ENCODE data around the gene IRS2. TPM values are rescaled to one million over a fixed set of nuclear protein-coding genes. Genes with fewer than 3 reads are reported as not detected.

Gene IRS2
- total RNA-seq, 3 donors from 2014 or later = 25.8 to 38.2 (median 29.5) TPM

DNA sequence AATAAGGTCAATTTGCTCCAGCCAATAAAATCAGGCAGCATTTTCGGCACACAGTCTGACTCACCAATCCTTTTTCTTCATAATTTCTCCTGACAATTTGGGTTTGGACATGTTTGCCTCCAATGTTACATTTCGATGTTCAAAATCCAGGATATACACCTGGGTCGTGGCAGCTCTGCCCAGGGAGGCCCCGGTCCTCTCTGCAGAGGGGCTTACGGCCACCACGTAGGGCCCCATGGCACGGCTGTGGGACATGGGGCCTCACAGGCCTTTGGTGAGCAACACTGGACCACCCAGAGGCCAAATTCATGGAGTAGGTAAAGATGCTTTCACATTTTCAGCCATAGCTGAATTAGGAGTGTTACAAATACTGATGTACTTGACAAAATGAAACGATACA is 25.4 kb downstream of the IRS2 start:
- H3K4me1 ChIP-seq = no peaks in the 10 kb centered on the region

DNA sequence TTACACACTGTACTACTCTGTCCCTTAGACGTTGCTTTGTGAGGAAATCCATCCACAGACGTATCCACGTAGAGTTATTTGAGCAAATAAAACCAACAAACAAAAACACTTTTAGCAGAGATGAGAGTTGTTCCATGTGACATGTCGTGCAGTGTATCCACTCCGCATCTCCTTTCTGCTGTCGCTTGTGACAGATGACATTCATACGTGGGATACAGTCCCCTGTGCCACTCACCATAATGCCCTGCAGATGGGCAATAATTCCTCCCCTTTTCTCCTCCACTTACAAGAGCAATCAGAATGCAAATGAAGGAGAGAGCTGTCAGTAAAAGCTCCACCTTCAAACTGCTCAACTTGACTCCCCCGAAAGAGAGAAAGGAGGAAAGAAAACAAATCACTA is 26.0 kb downstream of the IRS2 start:
- no peaks in the 10 kb centered on the region for H3K36me3 ChIP-seq

More for the DNA sequence above, 25.4 kb downstream of the IRS2 start:
- intact Hi-C loops (cut with DNase I; ENCODE audit: low total_unique reads) = no loop called here
- H3K4me3 ChIP-seq = no peak overlapping the region
- H3K36me3 ChIP-seq = no peaks in the 10 kb centered on the region
- no peaks in the 10 kb centered on the region for H3K27me3 ChIP-seq
- TF ChIP-seq POLR2AphosphoS5 (IDR thresholded peaks at IDR 0.05) = no peak
- no peak for DNase-seq (ENCODE audit: low spot score in 2 of 2)
- H3K9me3 ChIP-seq = peaks cover 0 to 6% of the 10 kb centered on the region in 2 donors
- peak overlapping the region in 1 of 2 donors; percentile 3 for H3K27ac ChIP-seq

DNA sequence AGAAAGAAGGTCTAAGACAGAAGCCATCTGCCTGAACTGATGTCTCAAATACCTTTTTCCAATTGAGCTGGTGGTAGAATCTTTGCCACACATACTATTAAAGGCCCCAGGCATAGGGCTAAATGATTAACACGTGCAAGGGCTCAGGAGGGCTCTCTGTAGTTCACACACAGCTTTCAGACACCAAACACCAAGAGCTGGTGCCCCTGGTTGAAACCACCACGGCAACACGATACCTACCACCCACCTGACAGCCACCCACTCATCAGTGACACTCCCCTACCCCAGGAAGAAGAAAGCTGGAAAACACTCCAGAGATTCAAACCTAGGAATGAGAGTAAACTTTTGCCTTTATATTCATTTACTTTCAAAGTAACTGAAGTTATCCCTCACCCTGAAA is 26.8 kb downstream of the IRS2 start:
- no peaks in the 10 kb centered on the region for H3K27me3 ChIP-seq
- intact Hi-C loops (cut with DNase I; ENCODE audit: low total_unique reads) = no loop called here
- H3K27ac ChIP-seq = peak overlapping the region in 1 of 2 donors; percentile 3
- no peaks in the 10 kb centered on the region for H3K36me3 ChIP-seq
- no peak overlapping the region for H3K4me3 ChIP-seq
- H3K4me1 ChIP-seq = no peaks in the 10 kb centered on the region
- DNase-seq (ENCODE audit: low spot score in 2 of 2) = no peak
- TF ChIP-seq, protein P1, sequence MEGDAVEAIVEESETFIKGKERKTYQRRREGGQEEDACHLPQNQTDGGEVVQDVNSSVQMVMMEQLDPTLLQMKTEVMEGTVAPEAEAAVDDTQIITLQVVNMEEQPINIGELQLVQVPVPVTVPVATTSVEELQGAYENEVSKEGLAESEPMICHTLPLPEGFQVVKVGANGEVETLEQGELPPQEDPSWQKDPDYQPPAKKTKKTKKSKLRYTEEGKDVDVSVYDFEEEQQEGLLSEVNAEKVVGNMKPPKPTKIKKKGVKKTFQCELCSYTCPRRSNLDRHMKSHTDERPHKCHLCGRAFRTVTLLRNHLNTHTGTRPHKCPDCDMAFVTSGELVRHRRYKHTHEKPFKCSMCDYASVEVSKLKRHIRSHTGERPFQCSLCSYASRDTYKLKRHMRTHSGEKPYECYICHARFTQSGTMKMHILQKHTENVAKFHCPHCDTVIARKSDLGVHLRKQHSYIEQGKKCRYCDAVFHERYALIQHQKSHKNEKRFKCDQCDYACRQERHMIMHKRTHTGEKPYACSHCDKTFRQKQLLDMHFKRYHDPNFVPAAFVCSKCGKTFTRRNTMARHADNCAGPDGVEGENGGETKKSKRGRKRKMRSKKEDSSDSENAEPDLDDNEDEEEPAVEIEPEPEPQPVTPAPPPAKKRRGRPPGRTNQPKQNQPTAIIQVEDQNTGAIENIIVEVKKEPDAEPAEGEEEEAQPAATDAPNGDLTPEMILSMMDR (IDR thresholded peaks at IDR 0.05) = no peak
- TF ChIP-seq POLR2AphosphoS5 (IDR thresholded peaks at IDR 0.05) (no peak), POLR2A (IDR thresholded peaks at IDR 0.05) (no peak)
- peaks cover 0 to 6% of the 10 kb centered on the region in 2 donors for H3K9me3 ChIP-seq

More for the DNA sequence above, 26.0 kb downstream of the IRS2 start:
- intact Hi-C loops (cut with DNase I; ENCODE audit: low total_unique reads) = no loop called here
- TF ChIP-seq, protein P1 (IDR thresholded peaks at IDR 0.05) = no peak
- no peak for TF ChIP-seq POLR2AphosphoS5 (IDR thresholded peaks at IDR 0.05)
- no peak for TF ChIP-seq POLR2A (IDR thresholded peaks at IDR 0.05)
- Histone ChIP-seq H3K27me3 (no peaks in the 10 kb centered on the region), H3K4me1 (no peaks in the 10 kb centered on the region), H3K27ac (no peak overlapping the region), H3K9me3 (peaks cover 0 to 6% of the 10 kb centered on the region in 2 donors), H3K4me3 (no peak overlapping the region)
- no peak for DNase-seq (ENCODE audit: low spot score in 2 of 2)

DNA sequence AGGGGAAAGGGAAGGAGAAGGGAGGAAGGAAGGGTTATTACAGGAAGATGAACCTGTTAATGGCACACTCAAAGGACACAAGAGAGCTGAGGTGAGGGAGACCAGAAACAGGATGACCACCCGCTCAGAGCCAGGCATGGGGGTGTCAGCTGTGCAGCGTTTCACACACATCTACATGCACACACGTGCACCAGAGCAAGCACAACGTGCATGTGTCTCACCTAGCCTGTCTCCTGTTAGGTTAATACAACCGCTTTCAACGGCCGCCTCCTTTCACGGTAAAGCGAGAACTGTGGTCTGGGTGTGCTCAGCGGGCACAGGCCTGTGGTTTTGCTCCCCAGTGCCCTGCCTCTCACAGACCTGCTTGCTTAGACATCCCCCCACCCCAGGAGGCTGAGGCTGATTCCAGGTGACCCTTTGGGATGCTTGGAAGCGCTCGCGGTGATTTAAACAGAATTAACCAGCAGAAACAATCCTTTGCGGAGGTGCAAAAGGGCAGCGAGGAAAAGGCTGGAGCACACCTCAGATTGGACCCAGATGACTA is 27.4 kb downstream of the IRS2 start:
- TF ChIP-seq POLR2AphosphoS5 (IDR thresholded peaks at IDR 0.05) (no peak), POLR2A (IDR thresholded peaks at IDR 0.05) (no peak)
- TF ChIP-seq, protein P1 (IDR thresholded peaks at IDR 0.05) = no peak
- DNase-seq (ENCODE audit: low spot score in 2 of 2) = no peak
- intact Hi-C loops (cut with DNase I; ENCODE audit: low total_unique reads) = no loop called here
- H3K36me3 ChIP-seq = peaks cover 4% of the 10 kb centered on the region
- H3K27ac ChIP-seq = peak overlapping the region in 1 of 2 donors; percentile 3
- H3K4me3 ChIP-seq = no peak overlapping the region
- peaks cover 0 to 6% of the 10 kb centered on the region in 2 donors for H3K9me3 ChIP-seq
- H3K27me3 ChIP-seq = no peaks in the 10 kb centered on the region
- H3K4me1 ChIP-seq = no peaks in the 10 kb centered on the region

DNA sequence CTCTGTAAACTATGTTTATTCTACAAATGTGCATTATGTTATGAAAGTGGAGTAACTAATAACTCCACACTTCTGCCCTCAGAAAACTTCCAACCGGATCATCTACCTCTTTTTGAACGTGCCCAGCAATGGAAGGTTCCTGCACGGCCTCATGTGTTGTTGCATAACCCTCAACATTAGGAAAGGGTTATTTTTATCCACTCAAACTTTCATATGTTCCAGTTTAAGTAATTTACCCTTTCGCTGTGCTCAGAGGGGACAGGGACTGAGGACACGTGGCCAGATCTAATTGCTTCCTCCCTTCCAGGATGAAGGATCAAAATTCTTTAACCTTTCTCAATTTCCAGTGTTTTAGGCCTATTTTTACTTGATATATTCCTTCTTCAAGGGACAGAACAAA is 29.6 kb downstream of the IRS2 start:
- intact Hi-C loops (cut with DNase I; ENCODE audit: low total_unique reads) = no loop called here
- Histone ChIP-seq H3K4me1 (no peaks in the 10 kb centered on the region), H3K36me3 (peaks cover 11% of the 10 kb centered on the region), H3K9me3 (peaks cover 0 to 6% of the 10 kb centered on the region in 2 donors), H3K27me3 (no peaks in the 10 kb centered on the region), H3K27ac (peak overlapping the region in 1 of 2 donors; percentile 30), H3K4me3 (no peak overlapping the region)
- TF ChIP-seq POLR2A (IDR thresholded peaks at IDR 0.05) = no peak
- TF ChIP-seq, protein P1 (IDR thresholded peaks at IDR 0.05) = no peak
- TF ChIP-seq POLR2AphosphoS5 (IDR thresholded peaks at IDR 0.05) = no peak
- DNase-seq (ENCODE audit: low spot score in 2 of 2) = no peak

All from breast epithelium (tissue), 4 donors.